Thoracic aorta (tissue), 2 donors: Measurements from ENCODE around the gene PLCH1. TPM values are rescaled to one million over a fixed set of nuclear protein-coding genes. Genes with fewer than 3 reads are reported as not detected.

Experiments
- ATAC-seq: fragments of 150-250 bp; one replicate; pipeline ENCODE4 v1.8.0; 2017; ENCODE audit warnings: low read depth; ENCODE audit not compliant: insufficient number of reproducible peaks, low FRiP score
- DNase-seq: peaks from one replicate; pipeline ENCODE4 v3.0.0-alpha.2; 2020; ENCODE audit warnings: low spot score
- H3K27ac ChIP-seq, 2 donors: fragments of 200-600 bp; sonication (generic); 1 replicate in 1 of 2; 2 replicates in 1 of 2; pipeline ENCODE4 v1.5.1; 2016; ENCODE audit warnings: mild to moderate bottlenecking in 2 of 2, moderate library complexity in 2 of 2
- H3K27me3 ChIP-seq: fragments of 200-600 bp; sonication (generic); replicated peaks from 2 replicates; pipeline ENCODE4 v1.6.0; 2016; ENCODE audit warnings: mild to moderate bottlenecking; ENCODE audit not compliant: insufficient read depth
- H3K36me3 ChIP-seq: fragments of 200-600 bp; sonication (generic); one replicate; pipeline ENCODE4 v1.5.1; 2016
- H3K4me1 ChIP-seq, 2 donors: fragments of 200-600 bp; sonication (generic); 1 replicate in 1 of 2; 2 replicates in 1 of 2; pipeline versions ENCODE4 v1.5.1 to v1.6.0; 2016; ENCODE audit warnings: low read depth in 2 of 2, mild to moderate bottlenecking in 1 of 2; ENCODE audit not compliant: control insufficient read depth in 1 of 2
- H3K4me3 ChIP-seq: fragments of 200-600 bp; sonication (generic); 2 replicates; pipeline ENCODE4 v1.5.1; 2016; ENCODE audit warnings: mild to moderate bottlenecking
- H3K9me3 ChIP-seq: fragments of 200-600 bp; sonication (generic); 2 replicates; pipeline ENCODE4 v1.5.1; 2016
- CTCF ChIP-seq: fragments of 200-600 bp; sonication (generic); IDR thresholded peaks from one replicate; pipeline ENCODE4 v1.5.1; 2019; ENCODE audit warnings: antibody characterized with exemption
- total RNA-seq, 2 donors: library from RNA; depleted of rRNA; stranded (reverse); fragments of >200 nt; gene quantifications; one replicate each; pipeline versions ENCODE4 v1.1.0 to v1.2.3, GENCODE V29; 2016

Gene PLCH1
- total RNA-seq, 2 donors from 2014 or later = 0.28 TPM; not detected in 1

GRCh38 chr3:155525324-155525833 lies 219.5 kb downstream of the PLCH1 start:
- no peaks in the 10 kb centered on the region for H3K9me3 ChIP-seq
- H3K27me3 ChIP-seq = no peaks in the 10 kb centered on the region
- no peaks in the 10 kb centered on the region for H3K36me3 ChIP-seq
- ATAC-seq (no peak), DNase-seq (no peak)
- H3K4me3 ChIP-seq = no peak overlapping the region
- no peak overlapping the region for H3K27ac ChIP-seq
- no peak for TF ChIP-seq CTCF
- no peaks in the 10 kb centered on the region for H3K4me1 ChIP-seq

- no peaks in the 10 kb centered on the region for H3K4me1 ChIP-seq
- no peak overlapping the region for H3K27ac ChIP-seq
- DNase-seq (no peak), ATAC-seq (no peak)
- no peaks in the 10 kb centered on the region for H3K36me3 ChIP-seq
- H3K4me3 ChIP-seq = no peak overlapping the region
- no peaks in the 10 kb centered on the region for H3K9me3 ChIP-seq
- no peaks in the 10 kb centered on the region for H3K27me3 ChIP-seq
- TF ChIP-seq CTCF = no peak
Measured at GRCh38 chr3:155520463-155520862, 224.4 kb downstream of the PLCH1 start.

GRCh38 chr3:155519078-155519477 lies 225.8 kb downstream of the PLCH1 start:
- Histone ChIP-seq H3K27me3 (no peaks in the 10 kb centered on the region), H3K27ac (no peak overlapping the region), H3K9me3 (no peaks in the 10 kb centered on the region), H3K4me1 (no peaks in the 10 kb centered on the region), H3K36me3 (no peaks in the 10 kb centered on the region), H3K4me3 (no peak overlapping the region)
- DNase-seq (no peak), ATAC-seq (no peak)
- no peak for TF ChIP-seq CTCF

GRCh38 chr3:155517903-155518302 lies 227.0 kb downstream of the PLCH1 start:
- no peak overlapping the region for H3K4me3 ChIP-seq
- no peaks in the 10 kb centered on the region for H3K4me1 ChIP-seq
- no peaks in the 10 kb centered on the region for H3K9me3 ChIP-seq
- no peak for DNase-seq
- H3K36me3 ChIP-seq = no peaks in the 10 kb centered on the region
- ATAC-seq = no peak
- no peaks in the 10 kb centered on the region for H3K27me3 ChIP-seq
- H3K27ac ChIP-seq = no peak overlapping the region
- no peak for TF ChIP-seq CTCF

DNA sequence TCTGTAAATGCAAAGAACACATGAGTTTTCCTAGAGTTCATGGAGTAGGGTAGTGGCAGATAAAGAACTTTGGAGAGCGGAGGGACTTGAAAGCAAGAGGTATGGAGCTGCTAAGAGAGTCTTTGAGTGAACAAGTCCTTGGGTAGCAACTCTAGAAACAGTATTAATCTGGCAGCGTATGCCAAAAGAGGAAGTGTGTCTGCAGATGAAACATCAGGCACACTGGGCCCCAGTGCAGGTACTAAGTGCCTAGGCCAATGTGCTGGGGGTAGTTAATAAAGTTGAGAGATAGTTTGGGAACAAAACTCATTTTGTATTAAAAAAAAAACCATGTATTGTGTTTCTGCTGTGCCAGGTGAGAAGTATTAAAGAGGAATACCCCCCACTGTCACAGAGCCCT lies 228.4 kb downstream of the PLCH1 start:
- TF ChIP-seq CTCF = no peak
- ATAC-seq = no peak
- DNase-seq = no peak
- no peak overlapping the region for H3K4me3 ChIP-seq
- no peaks in the 10 kb centered on the region for H3K9me3 ChIP-seq
- no peaks in the 10 kb centered on the region for H3K4me1 ChIP-seq
- H3K36me3 ChIP-seq = no peaks in the 10 kb centered on the region
- H3K27ac ChIP-seq = no peak overlapping the region
- H3K27me3 ChIP-seq = no peaks in the 10 kb centered on the region
